ENCODE measurements around the gene KLF5. TPM values are rescaled to one million over a fixed set of nuclear protein-coding genes. Genes with fewer than 3 reads are reported as not detected.
"Not testable (repeated sequence)": the region's sequence is repeated elsewhere in the genome, so short reads cannot be mapped to it uniquely, and the experiment has no call there.

The KLF5 gene
- total RNA-seq, 1 experiment from 2014 or later: 2.2 TPM

- Histone ChIP-seq H2AK5ac (ENCODE audit: insufficient read length, low read length) (no peak overlapping the region), H3K27ac (ENCODE audit: insufficient read length, low read depth, low read length) (no peak overlapping the region), H4K5ac (ENCODE audit: insufficient read length, low read depth, low read length) (no peak overlapping the region), H2BK12ac (ENCODE audit: insufficient read length, low read depth, low read length) (no peak overlapping the region), H3K14ac (ENCODE audit: insufficient read depth, low read length) (no peak overlapping the region), H2BK5ac (ENCODE audit: insufficient read length, low read length) (no peak overlapping the region), H3K9ac (ENCODE audit: extremely low read depth, insufficient read length, low read length) (no peak overlapping the region), H3K79me1 (ENCODE audit: insufficient read depth, low read depth, low read length, poor library complexity, severe bottlenecking) (no peaks in the 10 kb centered on the region), H2BK20ac (ENCODE audit: low read depth, low read length, poor library complexity, severe bottlenecking) (no peak overlapping the region), H2BK15ac (ENCODE audit: low read depth, low read length) (no peak overlapping the region), H3T11ph (ENCODE audit: low read length) (no peak overlapping the region), H3K18ac (ENCODE audit: insufficient read length, low read depth, low read length) (no peak overlapping the region), H4K91ac (ENCODE audit: insufficient read length, low read depth, low read length) (no peak overlapping the region), H4K20me1 (ENCODE audit: control insufficient read depth, insufficient read depth, insufficient read length) (no peaks in the 10 kb centered on the region), H3K9me3 (ENCODE audit: control insufficient read depth, low read depth, low read length) (no peaks in the 10 kb centered on the region), H3K4me2 (ENCODE audit: insufficient read depth, insufficient read length, low read length) (no peak overlapping the region), H2BK120ac (ENCODE audit: low read depth, low read length, poor library complexity, severe bottlenecking) (no peak overlapping the region), H4K8ac (replicated peaks; ENCODE audit: insufficient read length, low read depth, low read length) (no peak overlapping the region), H3K79me2 (ENCODE audit: insufficient read depth, low read length) (no peaks in the 10 kb centered on the region), H3K56ac (ENCODE audit: insufficient read length, low read depth, low read length) (no peak overlapping the region), H3K4me1 (ENCODE audit: insufficient read depth, low read length) (no peaks in the 10 kb centered on the region), H3K4ac (ENCODE audit: low read depth, low read length) (no peak overlapping the region), H3K23me2 (ENCODE audit: insufficient read length, low read depth, low read length, poor library complexity, severe bottlenecking) (no peaks in the 10 kb centered on the region), H3K23ac (ENCODE audit: insufficient read length, low read depth, low read length) (no peak overlapping the region), H2AFZ (ENCODE audit: low read length) (no peak overlapping the region), H3K27me3 (ENCODE audit: insufficient read depth, low read length) (no peaks in the 10 kb centered on the region)
- peaks cover 2 to 3% of the 10 kb centered on the region in 2 experiments; a peak in 3 of 5 replicates for H3K9me3 Mint-ChIP-seq
- no peaks in the 10 kb centered on the region; the same call in 1 of the 2 replicates for H3K27me3 Mint-ChIP-seq (ENCODE audit: low read depth)
- no peaks in the 10 kb centered on the region for H3K4me1 Mint-ChIP-seq
- TF ChIP-seq CTCF (conservative IDR thresholded peaks at IDR 0.05): no peak
- no peak overlapping the region for H3K27ac Mint-ChIP-seq
- H3K4me3 Mint-ChIP-seq: no peak overlapping the region
- WGBS (ENCODE audit: extremely low coverage, insufficient read length, low lambda C conversion rate): no CpG with 5 or more reads among the region's 5 CpGs
- no peak for DNase-seq
- H3K36me3 Mint-ChIP-seq (ENCODE audit: insufficient read depth in 1 of 3, low read depth in 3 of 3): peaks cover 0 to 11% (median 2%) of the 10 kb centered on the region in 3 experiments; a peak in 2 of 7 replicates
Measured at GRCh38 chr13:73096638-73097037, 37.8 kb downstream of the KLF5 start.

- peaks cover 0 to 11% (median 2%) of the 10 kb centered on the region in 3 experiments; a peak in 1 of 7 replicates for H3K36me3 Mint-ChIP-seq (ENCODE audit: insufficient read depth in 1 of 3, low read depth in 3 of 3)
- H3K9me3 ChIP-seq (ENCODE audit: control insufficient read depth, low read depth, low read length): not testable (repeated sequence)
Measured at GRCh38 chr13:73100781-73101180, 42.0 kb downstream of the KLF5 start.

More at GRCh38 chr13:73100781-73101180, 42.0 kb downstream of the KLF5 start:
- not testable (repeated sequence) for H2AK5ac ChIP-seq (ENCODE audit: insufficient read length, low read length); H3K27ac Mint-ChIP-seq; H2BK20ac ChIP-seq (ENCODE audit: low read depth, low read length, poor library complexity, severe bottlenecking); H3K4me2 ChIP-seq (ENCODE audit: insufficient read depth, insufficient read length, low read length); DNase-seq; H2BK12ac ChIP-seq (ENCODE audit: insufficient read length, low read depth, low read length); H3K23ac ChIP-seq (ENCODE audit: insufficient read length, low read depth, low read length); H3K4ac ChIP-seq (ENCODE audit: low read depth, low read length); H4K8ac ChIP-seq (replicated peaks; ENCODE audit: insufficient read length, low read depth, low read length); H3K27me3 Mint-ChIP-seq (ENCODE audit: low read depth); H3K4me1 Mint-ChIP-seq; H3T11ph ChIP-seq (ENCODE audit: low read length); H4K5ac ChIP-seq (ENCODE audit: insufficient read length, low read depth, low read length); H2BK120ac ChIP-seq (ENCODE audit: low read depth, low read length, poor library complexity, severe bottlenecking); H2BK15ac ChIP-seq (ENCODE audit: low read depth, low read length); H3K27ac ChIP-seq (ENCODE audit: insufficient read length, low read depth, low read length); H3K56ac ChIP-seq (ENCODE audit: insufficient read length, low read depth, low read length); H3K4me1 ChIP-seq (ENCODE audit: insufficient read depth, low read length); H3K79me1 ChIP-seq (ENCODE audit: insufficient read depth, low read depth, low read length, poor library complexity, severe bottlenecking); H3K79me2 ChIP-seq (ENCODE audit: insufficient read depth, low read length); H3K27me3 ChIP-seq (ENCODE audit: insufficient read depth, low read length); H3K9me3 Mint-ChIP-seq; H4K20me1 ChIP-seq (ENCODE audit: control insufficient read depth, insufficient read depth, insufficient read length); H2BK5ac ChIP-seq (ENCODE audit: insufficient read length, low read length); H3K18ac ChIP-seq (ENCODE audit: insufficient read length, low read depth, low read length); H3K23me2 ChIP-seq (ENCODE audit: insufficient read length, low read depth, low read length, poor library complexity, severe bottlenecking); H2AFZ ChIP-seq (ENCODE audit: low read length); H4K91ac ChIP-seq (ENCODE audit: insufficient read length, low read depth, low read length); H3K4me3 Mint-ChIP-seq; H3K9ac ChIP-seq (ENCODE audit: extremely low read depth, insufficient read length, low read length); H3K14ac ChIP-seq (ENCODE audit: insufficient read depth, low read length)
- no CpG with 5 or more reads among the region's 10 CpGs for WGBS (ENCODE audit: extremely low coverage, insufficient read length, low lambda C conversion rate)

Measured in H9 (cell line).